HepG2 (cell line): Measurements from ENCODE around the gene QPCT. TPM values are rescaled to one million over a fixed set of nuclear protein-coding genes. Genes with fewer than 3 reads are reported as not detected.

ENCODE experiments used
- ARNT2 ChIP-seq: sonication (generic); formaldehyde crosslinking; IDR thresholded peaks from 2 replicates; pipeline ENCODE4 v1.8.0; 2022; ENCODE audit warnings: mild to moderate bottlenecking, low read depth, missing genetic modification reagents, moderate library complexity
- CSRNP1 ChIP-seq: sonication (generic); formaldehyde crosslinking; IDR thresholded peaks from 2 replicates; pipeline ENCODE4 v1.8.1; 2023; ENCODE audit warnings: mild to moderate bottlenecking, missing genetic modification reagents
- FOSL2 ChIP-seq: sonication (generic); formaldehyde crosslinking; IDR thresholded peaks from 2 replicates; pipeline ENCODE4 v1.4.0; 2020; ENCODE audit warnings: missing genetic modification reagents
- GLMP ChIP-seq: sonication (generic); formaldehyde crosslinking; IDR thresholded peaks from 2 replicates; pipeline ENCODE4 v1.9.0; 2021; ENCODE audit warnings: missing genetic modification reagents, mild to moderate bottlenecking, borderline replicate concordance
- HNRNPLL ChIP-seq: fragments of 200-400 bp; formaldehyde crosslinking; IDR thresholded peaks from 2 replicates; pipeline ENCODE4 v1.6.1; 2017; ENCODE audit warnings: mild to moderate bottlenecking, low read depth, low read length; ENCODE audit not compliant: poor library complexity, severe bottlenecking
- IRX3 ChIP-seq: sonication (generic); formaldehyde crosslinking; IDR thresholded peaks from 2 replicates; pipeline ENCODE4 v1.8.1; 2023; ENCODE audit warnings: mild to moderate bottlenecking, low read depth, missing genetic modification reagents, borderline replicate concordance
- KMT2A ChIP-seq: sonication (generic); formaldehyde crosslinking; IDR thresholded peaks from 2 replicates; pipeline ENCODE4 v1.4.0; 2020; ENCODE audit warnings: missing genetic modification reagents
- NFE2 ChIP-seq: sonication (generic); formaldehyde crosslinking; IDR thresholded peaks from 2 replicates; pipeline ENCODE4 v1.4.0; 2020; ENCODE audit warnings: missing genetic modification reagents
- RFX5 ChIP-seq: IDR thresholded peaks from 2 replicates; pipeline ENCODE4 v1.6.1; 2011; ENCODE audit warnings: low read depth, low read length, improper control_type of control experiment
- SIN3B ChIP-seq: fragments of 150-350 bp; IDR thresholded peaks from 2 replicates; pipeline ENCODE4 v1.6.1; 2014; ENCODE audit warnings: low read length
- YEATS4 ChIP-seq: sonication (generic); formaldehyde crosslinking; IDR thresholded peaks from 2 replicates; pipeline ENCODE4 v1.4.0; 2020; ENCODE audit warnings: missing genetic modification reagents, borderline replicate concordance
- ZBTB8A ChIP-seq: sonication (generic); formaldehyde crosslinking; IDR thresholded peaks from 2 replicates; pipeline ENCODE4 v1.4.0; 2020; ENCODE audit warnings: mild to moderate bottlenecking, low read depth, missing genetic modification reagents, borderline replicate concordance
- ZKSCAN8 ChIP-seq: IDR thresholded peaks from 2 replicates; pipeline ENCODE4 v1.6.1; 2016; ENCODE audit warnings: borderline replicate concordance, missing genetic modification reagents, missing compliant biosample characterization
- ZMYM4 ChIP-seq: sonication (generic); formaldehyde crosslinking; IDR thresholded peaks from 2 replicates; pipeline ENCODE4 v1.8.1; 2023; ENCODE audit warnings: mild to moderate bottlenecking, missing genetic modification reagents
- ZNF234 ChIP-seq: sonication (generic); formaldehyde crosslinking; conservative IDR thresholded peaks from 2 replicates; pipeline ENCODE4 v1.5.1; 2020; ENCODE audit warnings: mild to moderate bottlenecking, missing genetic modification reagents
- ZNF557 ChIP-seq: sonication (generic); formaldehyde crosslinking; IDR thresholded peaks from 2 replicates; pipeline ENCODE4 v1.4.0; 2020; ENCODE audit warnings: missing genetic modification reagents
- ZNF720 ChIP-seq: sonication (generic); formaldehyde crosslinking; IDR thresholded peaks from 2 replicates; pipeline ENCODE4 v1.4.0; 2020; ENCODE audit warnings: missing genetic modification reagents
- ZNF775 ChIP-seq: sonication (generic); formaldehyde crosslinking; IDR thresholded peaks from 2 replicates; pipeline ENCODE4 v1.4.0; 2020; ENCODE audit warnings: missing genetic modification reagents, mild to moderate bottlenecking, moderate library complexity, borderline replicate concordance
- ZNF792 ChIP-seq: IDR thresholded peaks from 2 replicates; pipeline ENCODE4 v1.6.1; 2016
- polyA plus RNA-seq, 8 experiments: library from polyadenylated mRNA; depleted of rRNA in 3 of 8; stranded (reverse) in 7 of 8; unstranded in 1 of 8; fragments of >200 nt; fragmentation: Illumina TruSeq in 4 of 8; extraction: Trizol in 4 of 8; gene quantifications; 2 replicates each; pipeline versions ENCODE4 v1.2.1 to v1.2.3, GENCODE V29; 2011 to 2016; ENCODE audit warnings: low read depth in 4 of 8, missing spikeins in 1 of 8, mixed read lengths in 1 of 8; ENCODE audit not compliant: insufficient read depth in 1 of 8
- total RNA-seq, 5 experiments: library from RNA; depleted of rRNA; stranded (reverse); fragments of >200 nt; fragmentation: Illumina TruSeq; extraction: Trizol; gene quantifications; 2 replicates each; pipeline ENCODE4 v1.2.3, GENCODE V29; 2016; ENCODE audit warnings: low read depth in 1 of 5
- TF ChIP-seq, protein P1 (sequence below): sonication (generic); formaldehyde crosslinking; IDR thresholded peaks from 2 replicates; pipeline ENCODE4 v1.5.0; 2020; ENCODE audit warnings: missing genetic modification reagents, mild to moderate bottlenecking, borderline replicate concordance
- TF ChIP-seq, protein P2 (sequence below): sonication (generic); formaldehyde crosslinking; IDR thresholded peaks from 2 replicates; pipeline ENCODE4 v1.8.1; 2023; ENCODE audit warnings: mild to moderate bottlenecking, missing genetic modification reagents
- TF ChIP-seq, protein P3 (sequence below): sonication (generic); formaldehyde crosslinking; IDR thresholded peaks from 2 replicates; pipeline ENCODE4 v1.5.1; 2020; ENCODE audit warnings: missing genetic modification reagents, mild to moderate bottlenecking, borderline replicate concordance

The QPCT gene
- total and polyA plus RNA-seq, 2 of the 13 experiments (the other 11 are each of a cell fraction or from before 2014, with no cell fraction given) = 0.77 to 1.2 TPM

GRCh38 chr2:37323781-37324535 lies 20.5 kb upstream of the QPCT start (continued):
- TF ChIP-seq ZNF234 (CRISPR knock-in tag) = no peak
- no peak for TF ChIP-seq ZNF775 (CRISPR knock-in tag)
- TF ChIP-seq, protein P1, sequence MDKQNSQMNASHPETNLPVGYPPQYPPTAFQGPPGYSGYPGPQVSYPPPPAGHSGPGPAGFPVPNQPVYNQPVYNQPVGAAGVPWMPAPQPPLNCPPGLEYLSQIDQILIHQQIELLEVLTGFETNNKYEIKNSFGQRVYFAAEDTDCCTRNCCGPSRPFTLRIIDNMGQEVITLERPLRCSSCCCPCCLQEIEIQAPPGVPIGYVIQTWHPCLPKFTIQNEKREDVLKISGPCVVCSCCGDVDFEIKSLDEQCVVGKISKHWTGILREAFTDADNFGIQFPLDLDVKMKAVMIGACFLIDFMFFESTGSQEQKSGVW (CRISPR knock-in tag) = no peak
- peak; percentile 39; the same call in 1 of the 2 replicates for TF ChIP-seq ARNT2 (CRISPR knock-in tag)
- TF ChIP-seq, protein P2, sequence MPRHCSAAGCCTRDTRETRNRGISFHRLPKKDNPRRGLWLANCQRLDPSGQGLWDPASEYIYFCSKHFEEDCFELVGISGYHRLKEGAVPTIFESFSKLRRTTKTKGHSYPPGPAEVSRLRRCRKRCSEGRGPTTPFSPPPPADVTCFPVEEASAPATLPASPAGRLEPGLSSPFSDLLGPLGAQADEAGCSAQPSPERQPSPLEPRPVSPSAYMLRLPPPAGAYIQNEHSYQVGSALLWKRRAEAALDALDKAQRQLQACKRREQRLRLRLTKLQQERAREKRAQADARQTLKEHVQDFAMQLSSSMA (CRISPR knock-in tag) = no peak
- TF ChIP-seq ZNF720 (CRISPR knock-in tag) = no peak
- no peak for TF ChIP-seq NFE2
- no peak for TF ChIP-seq ZNF557 (CRISPR knock-in tag)
- TF ChIP-seq YEATS4 = no peak
- TF ChIP-seq SIN3B = no peak
- TF ChIP-seq GLMP (CRISPR knock-in tag) = 0 out of 2 replicates have a peak, but pooled peaks have one; percentile 4
- 0 out of 2 replicates have a peak, but pooled peaks have one; percentile 22 for TF ChIP-seq ZNF792 (CRISPR knock-in tag)
- no peak for TF ChIP-seq ZBTB8A (CRISPR knock-in tag)
- TF ChIP-seq CSRNP1 (CRISPR knock-in tag) = no peak
- TF ChIP-seq FOSL2 (CRISPR knock-in tag) = no peak
- TF ChIP-seq HNRNPLL = peak; percentile 79
- no peak for TF ChIP-seq ZKSCAN8 (CRISPR knock-in tag)
- TF ChIP-seq RFX5 = no peak
- TF ChIP-seq KMT2A (CRISPR knock-in tag) = peak; percentile 74
- peak; percentile 20; the same call in 1 of the 2 replicates for TF ChIP-seq ZMYM4
- TF ChIP-seq IRX3 = no peak
- TF ChIP-seq, protein P3, sequence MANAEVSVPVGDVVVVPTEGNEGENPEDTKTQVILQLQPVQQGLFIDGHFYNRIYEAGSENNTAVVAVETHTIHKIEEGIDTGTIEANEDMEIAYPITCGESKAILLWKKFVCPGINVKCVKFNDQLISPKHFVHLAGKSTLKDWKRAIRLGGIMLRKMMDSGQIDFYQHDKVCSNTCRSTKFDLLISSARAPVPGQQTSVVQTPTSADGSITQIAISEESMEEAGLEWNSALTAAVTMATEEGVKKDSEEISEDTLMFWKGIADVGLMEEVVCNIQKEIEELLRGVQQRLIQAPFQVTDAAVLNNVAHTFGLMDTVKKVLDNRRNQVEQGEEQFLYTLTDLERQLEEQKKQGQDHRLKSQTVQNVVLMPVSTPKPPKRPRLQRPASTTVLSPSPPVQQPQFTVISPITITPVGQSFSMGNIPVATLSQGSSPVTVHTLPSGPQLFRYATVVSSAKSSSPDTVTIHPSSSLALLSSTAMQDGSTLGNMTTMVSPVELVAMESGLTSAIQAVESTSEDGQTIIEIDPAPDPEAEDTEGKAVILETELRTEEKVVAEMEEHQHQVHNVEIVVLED = no peak
